Epithelial cell of esophagus (primary cell): ENCODE data around the gene ARHGEF28.

ENCODE experiments used
- DNase-seq: peaks from one replicate; pipeline ENCODE4 v3.0.0; 2010; ENCODE audit warnings: low read depth
- H3K4me3 ChIP-seq: 2 replicates; pipeline ENCODE4 v1.5.1; 2011; ENCODE audit warnings: mild to moderate bottlenecking, low read length, control low read depth
- CTCF ChIP-seq: IDR thresholded peaks from 2 replicates; pipeline ENCODE4 v1.5.1; 2011; ENCODE audit warnings: low read depth, mild to moderate bottlenecking, low read length, control low read depth, inconsistent platforms; ENCODE audit not compliant: insufficient read depth; ENCODE audit errors: missing control alignments

The ARHGEF28 gene

GRCh38 chr5:73682176-73682575 lies 56.2 kb downstream of the ARHGEF28 start:
- DNase-seq = no peak
- no peak overlapping the region for H3K4me3 ChIP-seq
- no peak for TF ChIP-seq CTCF

DNA sequence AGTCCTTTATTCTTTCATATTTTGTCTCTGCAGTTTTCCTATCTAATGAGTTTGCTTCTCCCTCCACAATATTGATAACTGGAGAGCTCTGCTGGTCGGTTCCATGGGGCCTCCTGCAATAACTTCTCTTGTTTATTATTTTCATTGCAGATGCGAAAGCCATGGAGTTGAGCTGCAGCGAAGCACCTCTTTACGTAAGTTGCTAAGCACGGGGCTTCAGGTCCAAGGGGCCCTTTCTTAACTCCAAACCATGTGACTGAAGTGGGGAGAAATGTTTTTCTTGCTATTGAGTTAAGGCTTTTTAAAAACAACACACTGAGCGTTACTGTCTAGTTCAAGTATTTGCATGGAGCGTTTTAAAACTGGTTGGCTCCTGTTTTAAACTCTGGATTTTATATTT lies 58.7 kb downstream of the ARHGEF28 start:
- no peak overlapping the region for H3K4me3 ChIP-seq
- no peak for TF ChIP-seq CTCF
- DNase-seq = no peak

DNA sequence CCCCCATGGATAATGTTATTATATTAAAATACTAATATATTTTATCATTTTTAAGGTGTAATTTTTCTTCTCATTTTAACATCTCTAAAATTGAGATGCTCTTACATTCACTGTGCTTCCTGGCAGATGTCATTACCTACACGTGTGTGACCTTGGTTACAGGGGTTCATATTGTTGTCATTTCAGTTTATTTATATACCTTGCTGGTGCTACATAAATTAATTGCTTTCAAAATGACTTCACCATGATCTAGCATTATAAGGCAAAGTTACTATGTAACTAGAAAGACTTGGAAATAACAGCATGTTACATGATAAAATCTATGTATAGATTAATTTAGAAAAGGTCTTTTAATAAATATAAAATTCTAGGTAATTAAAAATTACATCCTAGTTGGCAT lies 60.9 kb downstream of the ARHGEF28 start:
- no peak for DNase-seq
- no peak for TF ChIP-seq CTCF
- no peak overlapping the region for H3K4me3 ChIP-seq

- DNase-seq = no peak
- TF ChIP-seq CTCF = no peak
- no peak overlapping the region for H3K4me3 ChIP-seq
Measured at GRCh38 chr5:73687357-73687756, 61.4 kb downstream of the ARHGEF28 start.

- H3K4me3 ChIP-seq = no peak overlapping the region
- TF ChIP-seq CTCF = no peak
- no peak for DNase-seq
Measured at GRCh38 chr5:73690015-73690414, 64.0 kb downstream of the ARHGEF28 start.

DNA sequence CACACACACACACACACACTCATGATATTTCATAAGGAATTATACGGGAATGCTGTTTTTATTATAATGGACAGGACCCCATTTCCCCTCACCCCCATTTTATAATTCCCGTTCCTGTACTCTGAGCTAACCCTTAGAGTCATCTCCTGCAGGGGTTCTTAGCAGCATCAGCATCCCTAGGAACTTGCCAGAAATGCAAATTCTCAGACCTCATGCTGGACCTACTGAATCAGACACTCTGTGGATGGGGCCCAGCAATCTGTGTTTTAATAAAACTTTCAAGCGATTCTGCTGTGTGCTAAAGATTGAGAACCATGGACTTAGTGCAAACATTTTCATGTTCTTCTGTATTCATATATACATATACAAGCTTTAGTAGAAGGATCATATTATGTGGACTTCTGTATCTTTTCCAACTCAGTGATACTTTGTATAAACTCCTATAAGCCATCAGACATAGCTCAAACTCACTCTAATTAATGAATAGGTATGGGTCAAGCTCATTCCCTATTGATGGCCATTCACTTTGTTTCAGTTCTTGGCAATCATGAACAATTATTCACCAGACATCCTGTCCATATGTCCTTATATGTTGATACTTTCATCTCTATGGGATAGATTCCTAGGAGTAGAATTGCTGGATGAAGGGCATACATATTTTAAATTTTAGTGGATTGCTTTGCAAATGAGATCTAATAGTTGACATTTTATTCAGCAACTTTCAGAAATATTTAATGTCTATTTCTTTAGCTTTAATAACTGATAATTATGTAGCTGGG lies 65.5 kb downstream of the ARHGEF28 start:
- TF ChIP-seq CTCF = no peak
- DNase-seq = no peak
- H3K4me3 ChIP-seq = no peak overlapping the region

- no peak overlapping the region for H3K4me3 ChIP-seq
- TF ChIP-seq CTCF = no peak
- DNase-seq = peak; percentile 87
Measured at GRCh38 chr5:73692166-73692640, 66.2 kb downstream of the ARHGEF28 start.
